K562 (cell line): ENCODE measurements around the gene BNIP1.

ENCODE experiments used
- CBX3 ChIP-seq, 2 experiments: IDR thresholded peaks; 1 replicate in 1 of 2; 2 replicates in 1 of 2; pipeline ENCODE4 v1.6.1; 2012; ENCODE audit warnings: inconsistent platforms in 2 of 2, low read length in 2 of 2, borderline replicate concordance in 1 of 2, control low read depth in 1 of 2
- IFI16 ChIP-seq: fragments of 250-450 bp; sonication (Bioruptor Pico); IDR thresholded peaks from 2 replicates; pipeline ENCODE4 v2.1.2; 2022; ENCODE audit warnings: mild to moderate bottlenecking, inconsistent platforms
- TF ChIP-seq, protein P1 (sequence below): fragments of 200-600 bp; sonication (generic); IDR thresholded peaks from one replicate; pipeline ENCODE4 v1.6.1; 2012; ENCODE audit warnings: mild to moderate bottlenecking, low read depth, low read length, inconsistent platforms

DNA sequence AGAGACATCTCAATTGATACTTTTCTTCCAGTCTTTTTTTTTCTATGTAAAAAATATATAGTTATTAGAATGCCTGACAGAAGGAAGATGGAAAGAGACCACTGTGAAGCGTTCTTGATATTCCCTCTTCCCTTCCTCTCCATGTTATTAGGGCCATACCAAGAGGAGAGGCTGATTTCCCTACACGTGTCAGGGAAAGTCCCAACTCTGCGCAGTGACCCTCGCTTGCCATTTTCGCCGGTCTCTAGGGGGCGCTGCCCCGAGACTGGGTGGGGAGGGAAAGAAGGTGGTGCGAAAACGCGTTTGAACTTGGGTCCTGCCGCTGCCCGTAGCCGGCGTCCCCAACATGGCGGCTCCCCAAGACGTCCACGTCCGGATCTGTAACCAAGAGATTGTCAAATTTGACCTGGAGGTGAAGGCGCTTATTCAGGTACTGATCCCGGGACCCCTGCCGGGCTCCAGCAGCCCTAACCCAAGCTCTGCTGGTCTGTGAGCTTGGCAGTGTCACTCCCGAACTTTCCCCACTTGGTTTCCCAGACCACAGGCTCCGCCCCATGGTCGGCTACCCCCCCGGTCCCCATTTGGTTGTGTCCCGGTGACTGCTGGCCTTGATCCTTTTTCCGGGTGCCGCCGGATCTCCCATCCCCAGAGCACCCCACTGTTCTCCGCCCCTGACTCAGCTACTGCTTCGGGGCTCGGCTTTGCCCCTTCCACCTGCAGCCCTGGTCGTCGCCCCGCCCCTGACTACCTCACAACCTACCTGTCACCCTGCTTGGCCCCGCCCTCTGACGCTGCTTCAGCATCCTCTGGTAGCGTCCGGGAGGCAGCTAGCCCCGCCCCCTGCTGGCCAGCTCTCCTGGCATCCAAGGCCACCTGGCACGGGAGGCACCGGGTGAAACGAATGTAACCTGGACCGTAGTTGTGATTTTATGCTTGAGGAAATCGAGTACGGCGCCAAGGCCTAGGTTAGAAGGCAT is at the start of gene BNIP1:
- TF ChIP-seq CBX3 (IDR thresholded peaks at IDR 0.05; ENCODE audit: borderline replicate concordance in 1 of 2, low read length in 2 of 2), result peak in 1 of 2 experiments; percentile 88; a peak in 1 of 3 replicates
- TF ChIP-seq IFI16 (CRISPR knock-in tag), result no peak
- TF ChIP-seq, protein P1, sequence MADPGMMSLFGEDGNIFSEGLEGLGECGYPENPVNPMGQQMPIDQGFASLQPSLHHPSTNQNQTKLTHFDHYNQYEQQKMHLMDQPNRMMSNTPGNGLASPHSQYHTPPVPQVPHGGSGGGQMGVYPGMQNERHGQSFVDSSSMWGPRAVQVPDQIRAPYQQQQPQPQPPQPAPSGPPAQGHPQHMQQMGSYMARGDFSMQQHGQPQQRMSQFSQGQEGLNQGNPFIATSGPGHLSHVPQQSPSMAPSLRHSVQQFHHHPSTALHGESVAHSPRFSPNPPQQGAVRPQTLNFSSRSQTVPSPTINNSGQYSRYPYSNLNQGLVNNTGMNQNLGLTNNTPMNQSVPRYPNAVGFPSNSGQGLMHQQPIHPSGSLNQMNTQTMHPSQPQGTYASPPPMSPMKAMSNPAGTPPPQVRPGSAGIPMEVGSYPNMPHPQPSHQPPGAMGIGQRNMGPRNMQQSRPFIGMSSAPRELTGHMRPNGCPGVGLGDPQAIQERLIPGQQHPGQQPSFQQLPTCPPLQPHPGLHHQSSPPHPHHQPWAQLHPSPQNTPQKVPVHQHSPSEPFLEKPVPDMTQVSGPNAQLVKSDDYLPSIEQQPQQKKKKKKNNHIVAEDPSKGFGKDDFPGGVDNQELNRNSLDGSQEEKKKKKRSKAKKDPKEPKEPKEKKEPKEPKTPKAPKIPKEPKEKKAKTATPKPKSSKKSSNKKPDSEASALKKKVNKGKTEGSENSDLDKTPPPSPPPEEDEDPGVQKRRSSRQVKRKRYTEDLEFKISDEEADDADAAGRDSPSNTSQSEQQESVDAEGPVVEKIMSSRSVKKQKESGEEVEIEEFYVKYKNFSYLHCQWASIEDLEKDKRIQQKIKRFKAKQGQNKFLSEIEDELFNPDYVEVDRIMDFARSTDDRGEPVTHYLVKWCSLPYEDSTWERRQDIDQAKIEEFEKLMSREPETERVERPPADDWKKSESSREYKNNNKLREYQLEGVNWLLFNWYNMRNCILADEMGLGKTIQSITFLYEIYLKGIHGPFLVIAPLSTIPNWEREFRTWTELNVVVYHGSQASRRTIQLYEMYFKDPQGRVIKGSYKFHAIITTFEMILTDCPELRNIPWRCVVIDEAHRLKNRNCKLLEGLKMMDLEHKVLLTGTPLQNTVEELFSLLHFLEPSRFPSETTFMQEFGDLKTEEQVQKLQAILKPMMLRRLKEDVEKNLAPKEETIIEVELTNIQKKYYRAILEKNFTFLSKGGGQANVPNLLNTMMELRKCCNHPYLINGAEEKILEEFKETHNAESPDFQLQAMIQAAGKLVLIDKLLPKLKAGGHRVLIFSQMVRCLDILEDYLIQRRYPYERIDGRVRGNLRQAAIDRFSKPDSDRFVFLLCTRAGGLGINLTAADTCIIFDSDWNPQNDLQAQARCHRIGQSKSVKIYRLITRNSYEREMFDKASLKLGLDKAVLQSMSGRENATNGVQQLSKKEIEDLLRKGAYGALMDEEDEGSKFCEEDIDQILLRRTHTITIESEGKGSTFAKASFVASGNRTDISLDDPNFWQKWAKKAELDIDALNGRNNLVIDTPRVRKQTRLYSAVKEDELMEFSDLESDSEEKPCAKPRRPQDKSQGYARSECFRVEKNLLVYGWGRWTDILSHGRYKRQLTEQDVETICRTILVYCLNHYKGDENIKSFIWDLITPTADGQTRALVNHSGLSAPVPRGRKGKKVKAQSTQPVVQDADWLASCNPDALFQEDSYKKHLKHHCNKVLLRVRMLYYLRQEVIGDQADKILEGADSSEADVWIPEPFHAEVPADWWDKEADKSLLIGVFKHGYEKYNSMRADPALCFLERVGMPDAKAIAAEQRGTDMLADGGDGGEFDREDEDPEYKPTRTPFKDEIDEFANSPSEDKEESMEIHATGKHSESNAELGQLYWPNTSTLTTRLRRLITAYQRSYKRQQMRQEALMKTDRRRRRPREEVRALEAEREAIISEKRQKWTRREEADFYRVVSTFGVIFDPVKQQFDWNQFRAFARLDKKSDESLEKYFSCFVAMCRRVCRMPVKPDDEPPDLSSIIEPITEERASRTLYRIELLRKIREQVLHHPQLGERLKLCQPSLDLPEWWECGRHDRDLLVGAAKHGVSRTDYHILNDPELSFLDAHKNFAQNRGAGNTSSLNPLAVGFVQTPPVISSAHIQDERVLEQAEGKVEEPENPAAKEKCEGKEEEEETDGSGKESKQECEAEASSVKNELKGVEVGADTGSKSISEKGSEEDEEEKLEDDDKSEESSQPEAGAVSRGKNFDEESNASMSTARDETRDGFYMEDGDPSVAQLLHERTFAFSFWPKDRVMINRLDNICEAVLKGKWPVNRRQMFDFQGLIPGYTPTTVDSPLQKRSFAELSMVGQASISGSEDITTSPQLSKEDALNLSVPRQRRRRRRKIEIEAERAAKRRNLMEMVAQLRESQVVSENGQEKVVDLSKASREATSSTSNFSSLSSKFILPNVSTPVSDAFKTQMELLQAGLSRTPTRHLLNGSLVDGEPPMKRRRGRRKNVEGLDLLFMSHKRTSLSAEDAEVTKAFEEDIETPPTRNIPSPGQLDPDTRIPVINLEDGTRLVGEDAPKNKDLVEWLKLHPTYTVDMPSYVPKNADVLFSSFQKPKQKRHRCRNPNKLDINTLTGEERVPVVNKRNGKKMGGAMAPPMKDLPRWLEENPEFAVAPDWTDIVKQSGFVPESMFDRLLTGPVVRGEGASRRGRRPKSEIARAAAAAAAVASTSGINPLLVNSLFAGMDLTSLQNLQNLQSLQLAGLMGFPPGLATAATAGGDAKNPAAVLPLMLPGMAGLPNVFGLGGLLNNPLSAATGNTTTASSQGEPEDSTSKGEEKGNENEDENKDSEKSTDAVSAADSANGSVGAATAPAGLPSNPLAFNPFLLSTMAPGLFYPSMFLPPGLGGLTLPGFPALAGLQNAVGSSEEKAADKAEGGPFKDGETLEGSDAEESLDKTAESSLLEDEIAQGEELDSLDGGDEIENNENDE, result no peak
